ENCODE measurements around the gene FBN2.
"Not testable (repeated sequence)": the region's sequence is repeated elsewhere in the genome, so short reads cannot be mapped to it uniquely, and the experiment has no call there.

FBN2 gene

GRCh38 chr5:128478386-128479368, 59.4 kb downstream of the FBN2 start:
- no peak for DNase-seq (ENCODE audit: low read depth in 2 of 2)

- DNase-seq (ENCODE audit: low read depth in 2 of 2): no peak
Measured at GRCh38 chr5:128477944-128478343, 60.1 kb downstream of the FBN2 start.

GRCh38 chr5:128475693-128476092, 62.4 kb downstream of the FBN2 start:
- DNase-seq (ENCODE audit: low read depth in 2 of 2): no peak

- DNase-seq (ENCODE audit: low read depth in 2 of 2): no peak
Measured at GRCh38 chr5:128472919-128473318, 65.1 kb downstream of the FBN2 start.

GRCh38 chr5:128472036-128472435, 66.0 kb downstream of the FBN2 start:
- no peak for DNase-seq (ENCODE audit: low read depth in 2 of 2)

- DNase-seq (ENCODE audit: low read depth in 2 of 2): no peak
Measured at GRCh38 chr5:128470663-128471062, 67.4 kb downstream of the FBN2 start.

- DNase-seq (ENCODE audit: low read depth in 2 of 2): no peak
Measured at GRCh38 chr5:128469912-128470311, 68.1 kb downstream of the FBN2 start.

GRCh38 chr5:128466980-128467379, 71.1 kb downstream of the FBN2 start:
- no peak for DNase-seq (ENCODE audit: low read depth in 2 of 2)

- no peak for DNase-seq (ENCODE audit: low read depth in 2 of 2)
Measured at GRCh38 chr5:128466554-128466953, 71.5 kb downstream of the FBN2 start.

GRCh38 chr5:128464596-128464995, 73.4 kb downstream of the FBN2 start:
- no peak for DNase-seq (ENCODE audit: low read depth in 2 of 2)

GRCh38 chr5:128462330-128462729, 75.7 kb downstream of the FBN2 start:
- no peak for DNase-seq (ENCODE audit: low read depth in 2 of 2)

GRCh38 chr5:128457147-128457915, 80.7 kb downstream of the FBN2 start:
- DNase-seq (ENCODE audit: low read depth in 2 of 2): not testable (repeated sequence)

GRCh38 chr5:128455841-128456361, 82.1 kb downstream of the FBN2 start:
- DNase-seq (ENCODE audit: low read depth in 2 of 2): no peak

GRCh38 chr5:128453121-128453520, 84.9 kb downstream of the FBN2 start:
- no peak for DNase-seq (ENCODE audit: low read depth in 2 of 2)

GRCh38 chr5:128447224-128447623, 90.8 kb downstream of the FBN2 start:
- DNase-seq (ENCODE audit: low read depth in 2 of 2): not testable (repeated sequence)

GRCh38 chr5:128441941-128442350, 96.1 kb downstream of the FBN2 start:
- no peak for DNase-seq (ENCODE audit: low read depth in 2 of 2)

- no peak for DNase-seq (ENCODE audit: low read depth in 2 of 2)
Measured at GRCh38 chr5:128441165-128441564, 96.9 kb downstream of the FBN2 start.

GRCh38 chr5:128436749-128437188, 101.3 kb downstream of the FBN2 start:
- DNase-seq (ENCODE audit: low read depth in 2 of 2): no peak

GRCh38 chr5:128435861-128436260, 102.2 kb downstream of the FBN2 start:
- DNase-seq (ENCODE audit: low read depth in 2 of 2): no peak

- no peak for DNase-seq (ENCODE audit: low read depth in 2 of 2)
Measured at GRCh38 chr5:128434993-128435392, 103.1 kb downstream of the FBN2 start.

GRCh38 chr5:128432913-128433440, 105.1 kb downstream of the FBN2 start:
- DNase-seq (ENCODE audit: low read depth in 2 of 2): no peak

- no peak for DNase-seq (ENCODE audit: low read depth in 2 of 2)
Measured at GRCh38 chr5:128427921-128428320, 110.1 kb downstream of the FBN2 start.
